ENCODE measurements around the gene BOC.

The BOC gene

GRCh38 chr3:113288881-113289280 lies 77.5 kb downstream of the BOC start:
- DNase-seq, result no peak

- no peak for DNase-seq
Measured at GRCh38 chr3:113291572-113291971, 80.2 kb downstream of the BOC start.

GRCh38 chr3:113292933-113293332 lies 81.6 kb downstream of the BOC start:
- DNase-seq, result no peak

- DNase-seq, result no peak
Measured at GRCh38 chr3:113293348-113293747, 82.0 kb downstream of the BOC start.

GRCh38 chr3:113295463-113295862 lies 84.1 kb downstream of the BOC start:
- no peak for DNase-seq

GRCh38 chr3:113297287-113297686 lies 85.9 kb downstream of the BOC start:
- no peak for DNase-seq

GRCh38 chr3:113297841-113298240 lies 86.5 kb downstream of the BOC start:
- no peak for DNase-seq

GRCh38 chr3:113300596-113300995 lies 89.2 kb downstream of the BOC start:
- DNase-seq, result no peak

- DNase-seq, result no peak
Measured at GRCh38 chr3:113304102-113304501, 92.7 kb downstream of the BOC start.

GRCh38 chr3:113304856-113305540 lies 93.6 kb downstream of the BOC start:
- DNase-seq, result no peak

- DNase-seq, result no peak
Measured at GRCh38 chr3:113310960-113311359, 99.6 kb downstream of the BOC start.

GRCh38 chr3:113312416-113312815 lies 101.1 kb downstream of the BOC start:
- no peak for DNase-seq

GRCh38 chr3:113314923-113315322 lies 103.6 kb downstream of the BOC start:
- no peak for DNase-seq

- DNase-seq, result no peak
Measured at GRCh38 chr3:113329757-113330156, 118.4 kb downstream of the BOC start.

GRCh38 chr3:113330742-113331141 lies 119.4 kb downstream of the BOC start:
- DNase-seq, result no peak

GRCh38 chr3:113331187-113331586 lies 119.8 kb downstream of the BOC start:
- no peak for DNase-seq
